Panc1 (cell line): Measurements from ENCODE around the gene GRIN1. TPM values are rescaled to one million over a fixed set of nuclear protein-coding genes. Genes with fewer than 3 reads are reported as not detected.

Experiments used
- ATAC-seq: fragments of 200-7000 bp; cut with Tn5 transposase; 2 replicates; pipeline ENCODE4 v1.9.1; 2020; ENCODE audit warnings: mild to moderate bottlenecking, moderate library complexity
- BruUV-seq: library from RNA; stranded (reverse); fragments of 400-500 nt; replicated peaks from 2 replicates; lab custom pipeline; 2021; lab: Mats Ljungman, UMichigan
- CTCF ChIA-PET: fragments of 300-600 bp; sonication (Branson Sonifier 250); formaldehyde crosslinking; loops from one replicate; lab custom pipeline; 2022; ENCODE audit warnings: antibody characterized with exemption; lab: Charles Lee
- POLR2A ChIA-PET: fragments of 300-600 bp; sonication (Branson Sonifier 250); formaldehyde crosslinking; loops from one replicate; lab custom pipeline; 2022; ENCODE audit warnings: antibody characterized with exemption; lab: Charles Lee
- DNase-seq: peaks from one replicate; pipeline ENCODE4 v3.0.0-alpha.2; 2010; ENCODE audit warnings: low read depth, low spot score
- H3K27ac ChIP-seq: 2 replicates; pipeline ENCODE4 v1.5.1; 2011; ENCODE audit warnings: mild to moderate bottlenecking, low read length, inconsistent platforms
- H3K27me3 ChIP-seq: fragments of 200-500 bp; sonication (Bioruptor generic); 2 replicates; pipeline ENCODE4 v1.6.0; 2014; ENCODE audit warnings: low read length, inconsistent platforms; ENCODE audit not compliant: control insufficient read depth, insufficient read depth
- H3K36me3 ChIP-seq: fragments of 200-500 bp; sonication (Bioruptor generic); 2 replicates; pipeline ENCODE4 v1.5.1; 2014; ENCODE audit warnings: inconsistent platforms, mild to moderate bottlenecking, low read length, moderate library complexity; ENCODE audit not compliant: control insufficient read depth, insufficient read depth
- H3K4me1 ChIP-seq: 2 replicates; pipeline ENCODE4 v1.5.1; 2011; ENCODE audit warnings: inconsistent platforms, mild to moderate bottlenecking, low read length, moderate library complexity; ENCODE audit not compliant: control insufficient read depth, insufficient read depth
- H3K4me3 ChIP-seq, 2 experiments: 2 replicates each; pipeline ENCODE4 v1.5.1; 2011 to 2012; ENCODE audit warnings: low read depth in 2 of 2, low read length in 2 of 2, mild to moderate bottlenecking in 2 of 2, inconsistent platforms in 1 of 2, moderate library complexity in 1 of 2
- H3K9me3 ChIP-seq: fragments of 200-500 bp; sonication (Bioruptor generic); 2 replicates; pipeline ENCODE4 v1.5.1; 2014; ENCODE audit warnings: low read depth, mild to moderate bottlenecking, inconsistent platforms, low read length, moderate library complexity; ENCODE audit not compliant: control insufficient read depth, insufficient read depth
- CTCF ChIP-seq: fragments of 450-650 bp; IDR thresholded peaks from 2 replicates; pipeline ENCODE4 v1.5.1; 2017; ENCODE audit warnings: mild to moderate bottlenecking
- POLR2AphosphoS5 ChIP-seq: IDR thresholded peaks from 2 replicates; pipeline ENCODE4 v1.6.1; 2012; ENCODE audit warnings: mild to moderate bottlenecking, low read depth, low read length, moderate library complexity
- REST ChIP-seq, 2 experiments: IDR thresholded peaks; 2 replicates each; pipeline ENCODE4 v1.6.1; 2011 to 2012; ENCODE audit warnings: low read depth in 2 of 2, control low read depth in 1 of 2, low read length in 1 of 2, mild to moderate bottlenecking in 1 of 2, moderate library complexity in 1 of 2; ENCODE audit not compliant: insufficient read depth in 1 of 2
- SIN3A ChIP-seq: IDR thresholded peaks from 2 replicates; pipeline ENCODE4 v1.6.1; 2012; ENCODE audit warnings: low read depth, mild to moderate bottlenecking, low read length, moderate library complexity, borderline replicate concordance; ENCODE audit not compliant: insufficient read depth
- TCF7L2 ChIP-seq: IDR thresholded peaks from 2 replicates; pipeline ENCODE4 v1.6.1; 2011; ENCODE audit warnings: mild to moderate bottlenecking, low read depth, low read length, inconsistent platforms
- in situ Hi-C: cut with HindIII; loops from 2 replicates; pipeline ENCODE4 v1.10.0; 2016; ENCODE audit warnings: low sequenced_read_pairs, low pct_unique_long_range_greater_than_20kb
- intact Hi-C: fragments of 100-400 bp; cut with micrococcal nuclease; formaldehyde crosslinking; loops from one replicate; pipeline ENCODE4 v1.10.0; 2022; ENCODE audit not compliant: unreplicated experiment
- total RNA-seq: library from RNA; stranded (reverse); gene quantifications from one replicate; pipeline ENCODE4 v1.2.1, GENCODE V29; 2021; ENCODE audit not compliant: unreplicated experiment

Gene GRIN1
- total RNA-seq, 1 experiment from 2014 or later = 4.9 TPM

DNA sequence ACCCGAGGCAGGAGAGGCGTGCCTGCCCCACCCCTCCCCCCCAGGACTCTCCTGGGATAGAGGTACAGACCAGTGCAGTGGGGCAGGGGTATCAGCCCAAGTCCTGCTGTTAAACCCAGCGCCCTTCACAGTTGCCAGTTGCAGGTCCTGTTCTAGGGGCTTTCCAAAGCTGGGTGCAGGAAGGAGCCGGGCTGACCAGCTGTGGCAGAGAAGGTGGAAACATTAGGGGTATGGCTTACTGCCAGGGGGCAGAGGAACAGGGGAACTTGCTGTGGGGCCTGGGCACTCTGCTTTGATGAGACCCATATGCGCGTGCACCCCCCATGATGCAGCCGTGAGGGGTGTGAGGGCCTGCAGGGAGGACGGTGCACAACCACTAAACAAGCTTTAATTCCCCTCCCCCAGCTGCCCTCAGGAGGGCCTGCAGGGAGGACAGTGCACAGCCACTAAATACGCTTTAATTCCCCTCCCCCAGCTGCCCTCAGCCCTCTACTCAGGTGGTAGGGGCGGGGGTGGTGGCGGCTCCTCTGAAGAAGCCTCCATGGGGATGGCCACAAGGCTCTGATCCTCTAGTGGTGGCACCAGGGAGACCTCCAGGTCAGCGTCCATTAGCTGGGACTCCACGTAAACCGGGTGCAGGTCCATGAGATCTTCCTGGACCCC, 31.7 kb downstream of the GRIN1 start:
- H3K27me3 ChIP-seq = no peaks in the 10 kb centered on the region
- ATAC-seq (no peak), DNase-seq (no peak)
- no TSS peak for BruUV-seq
- H3K27ac ChIP-seq = no peak overlapping the region
- no peaks in the 10 kb centered on the region for H3K9me3 ChIP-seq
- H3K4me3 ChIP-seq = no peak overlapping the region
- H3K36me3 ChIP-seq = no peaks in the 10 kb centered on the region
- TF ChIP-seq POLR2AphosphoS5 = no peak
- TF ChIP-seq SIN3A = no peak
- TF ChIP-seq TCF7L2 = no peak
- TF ChIP-seq CTCF = no peak
- TF ChIP-seq REST (IDR thresholded peaks at IDR 0.05; ENCODE audit: insufficient read depth in 1 of 2, low read depth in 2 of 2, low read length in 1 of 2) = no peak
- ChIA-PET CTCF (no interaction called here), POLR2A (no interaction called here)
- in situ Hi-C loops = no loop called here
- H3K4me1 ChIP-seq = peaks cover 6% of the 10 kb centered on the region
- intact Hi-C loops = no loop called here

- in situ Hi-C loops = no loop called here
- CTCF ChIA-PET = no interaction called here
- intact Hi-C loops = no loop called here
- no peak overlapping the region for H3K4me3 ChIP-seq
- DNase-seq (no peak), ATAC-seq (no peak)
- POLR2A ChIA-PET = no interaction called here
- TF ChIP-seq POLR2AphosphoS5 = no peak
- TF ChIP-seq CTCF = no peak
- TF ChIP-seq TCF7L2 = no peak
- no peak for TF ChIP-seq REST (IDR thresholded peaks at IDR 0.05; ENCODE audit: insufficient read depth in 1 of 2, low read depth in 2 of 2, low read length in 1 of 2)
- no peak for TF ChIP-seq SIN3A
- H3K27me3 ChIP-seq = no peaks in the 10 kb centered on the region
- peaks cover 6% of the 10 kb centered on the region for H3K4me1 ChIP-seq
- H3K9me3 ChIP-seq = no peaks in the 10 kb centered on the region
- no peak overlapping the region for H3K27ac ChIP-seq
- no TSS peak for BruUV-seq
- H3K36me3 ChIP-seq = no peaks in the 10 kb centered on the region
Observed at GRCh38 chr9:137171149-137171900, 32.4 kb downstream of the GRIN1 start.
